ENCODE results near the gene NTRK3. TPM values are rescaled to one million over a fixed set of nuclear protein-coding genes. Genes with fewer than 3 reads are reported as not detected.

Gene NTRK3
- total RNA-seq, 1 donor from 2014 or later: not detected

- Mint-ChIP-seq H3K9me3 (no peaks in the 10 kb centered on the region), H3K27me3 (peaks cover 10% of the 10 kb centered on the region), H3K27ac (no peak overlapping the region), H3K4me1 (peaks cover 6% of the 10 kb centered on the region), H3K36me3 (ENCODE audit: low read depth) (no peaks in the 10 kb centered on the region), H3K4me3 (no peak overlapping the region)
- intact Hi-C loops (cut with micrococcal nuclease): loop anchor here (10.0 kb wide), 1 partner anchor 211 kb away; no protein-coding TSS in a partner anchor
- ChIA-PET POLR2A (no interaction called here), CTCF (interaction anchor here (0.6 to 0.7 kb wide), 2 partner anchors 16 to 268 kb away, joined by 3 read pairs; no protein-coding TSS in a partner anchor)
- DNase-seq (no peak), ATAC-seq (ENCODE audit: low read depth) (no peak)
- no peak for TF ChIP-seq CTCF (IDR thresholded peaks at IDR 0.05)
Observed at GRCh38 chr15:88243895-88244787, 12.4 kb downstream of the NTRK3 start.

GRCh38 chr15:88242586-88243555 lies 13.7 kb downstream of the NTRK3 start:
- CTCF ChIA-PET: no interaction called here
- Mint-ChIP-seq H3K27ac (no peak overlapping the region), H3K36me3 (ENCODE audit: low read depth) (no peaks in the 10 kb centered on the region), H3K9me3 (no peaks in the 10 kb centered on the region), H3K27me3 (peaks cover 10% of the 10 kb centered on the region), H3K4me3 (no peak overlapping the region), H3K4me1 (peaks cover 6% of the 10 kb centered on the region)
- POLR2A ChIA-PET: no interaction called here
- intact Hi-C loops (cut with micrococcal nuclease): loop anchor here (10.0 kb wide), 1 partner anchor 212 kb away; no protein-coding TSS in a partner anchor
- ATAC-seq (ENCODE audit: low read depth) (no peak), DNase-seq (no peak)
- TF ChIP-seq CTCF (IDR thresholded peaks at IDR 0.05): no peak

- intact Hi-C loops (cut with micrococcal nuclease): loop anchor here (10.0 kb wide), 1 partner anchor 213 kb away; no protein-coding TSS in a partner anchor
- no peak overlapping the region for H3K27ac Mint-ChIP-seq
Observed at GRCh38 chr15:88241461-88241860, 15.1 kb downstream of the NTRK3 start.

GRCh38 chr15:88241060-88241459 lies 15.5 kb downstream of the NTRK3 start:
- Mint-ChIP-seq H3K27ac (no peak overlapping the region), H3K4me1 (no peaks in the 10 kb centered on the region), H3K4me3 (no peak overlapping the region), H3K27me3 (peaks cover 3% of the 10 kb centered on the region), H3K9me3 (no peaks in the 10 kb centered on the region), H3K36me3 (ENCODE audit: low read depth) (no peaks in the 10 kb centered on the region)
- ChIA-PET CTCF (no interaction called here), POLR2A (no interaction called here)
- no peak for DNase-seq
- no peak for TF ChIP-seq CTCF (IDR thresholded peaks at IDR 0.05)
- no peak for ATAC-seq (ENCODE audit: low read depth)
- intact Hi-C loops (cut with micrococcal nuclease): loop anchor here (10.0 kb wide), 1 partner anchor 214 kb away; no protein-coding TSS in a partner anchor

More at GRCh38 chr15:88241461-88241860, 15.1 kb downstream of the NTRK3 start:
- Mint-ChIP-seq H3K27me3 (peaks cover 3% of the 10 kb centered on the region), H3K4me3 (no peak overlapping the region), H3K36me3 (ENCODE audit: low read depth) (no peaks in the 10 kb centered on the region), H3K4me1 (peaks cover under 1% of the 10 kb centered on the region), H3K9me3 (no peaks in the 10 kb centered on the region)
- no peak for ATAC-seq (ENCODE audit: low read depth)
- ChIA-PET POLR2A (no interaction called here), CTCF (no interaction called here)
- no peak for TF ChIP-seq CTCF (IDR thresholded peaks at IDR 0.05)
- no peak for DNase-seq

Data from activated B cell treated with CpG ODN at 0.5 μM for 24 hours (primary cell).